ENCODE measurements around the gene MYH9. TPM values are rescaled to one million over a fixed set of nuclear protein-coding genes. Genes with fewer than 3 reads are reported as not detected.
A peak's percentile ranks its signal among the peaks of the same experiment; 100 is the strongest.

The MYH9 gene
- total and polyA plus RNA-seq, 2 donors (not counting 1 experiment from before 2014, with no cell fraction given) = 108 to 554 TPM

DNA sequence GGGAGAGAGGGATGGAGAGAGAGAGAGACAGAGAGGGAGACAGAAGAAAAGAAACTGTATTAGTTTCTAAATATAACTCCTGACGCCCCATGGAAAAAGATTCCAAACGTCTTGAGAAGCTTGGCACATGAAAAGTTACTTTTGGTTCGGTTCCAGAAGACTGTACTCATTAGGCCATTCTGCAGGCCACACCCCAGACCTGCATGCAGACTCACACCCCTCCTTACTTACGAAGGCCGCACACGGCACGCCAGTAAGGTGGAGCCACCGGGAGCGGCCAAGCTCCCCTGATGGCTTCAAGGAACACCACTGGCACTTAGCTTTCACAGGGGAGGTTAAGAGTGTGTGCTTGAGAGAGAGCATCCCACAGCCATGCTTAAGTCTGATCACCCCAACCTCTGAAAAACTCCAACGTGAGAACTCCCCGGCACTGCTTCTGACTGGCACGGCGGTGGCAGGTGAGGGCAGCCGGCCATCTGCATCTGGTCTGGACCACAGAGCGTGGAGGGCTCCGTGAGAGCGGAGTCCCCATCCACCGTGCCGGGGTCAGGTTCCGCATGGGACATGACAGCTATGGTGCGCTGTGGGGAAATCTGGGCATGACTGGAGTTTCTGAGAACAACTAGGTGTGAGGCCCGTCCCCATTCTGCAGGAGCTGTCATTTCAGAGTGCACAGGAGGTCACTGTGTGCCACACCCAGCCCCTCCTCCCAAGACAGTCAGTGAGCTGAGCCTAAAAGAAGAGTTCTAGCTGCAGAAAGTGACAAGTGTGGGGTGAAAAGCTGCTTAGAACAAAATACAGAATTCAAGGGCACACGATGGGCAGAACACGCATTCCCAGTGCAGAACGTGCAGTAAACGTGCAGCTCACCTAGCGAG, 62.4 kb downstream of the MYH9 start:
- H3K79me2 ChIP-seq (ENCODE audit: control insufficient read depth, insufficient read depth, low read length) = peaks cover 99% of the 10 kb centered on the region
- no peak overlapping the region for H3K4me3 ChIP-seq (ENCODE audit: control extremely low read depth in 1 of 5, extremely low read depth in 1 of 5, insufficient read depth in 1 of 5, low read depth in 2 of 5, low read length in 4 of 5)
- H3K27ac Mint-ChIP-seq = peak overlapping the region; percentile 61
- H4K20me1 ChIP-seq (ENCODE audit: control insufficient read depth, insufficient read depth, low read length, poor library complexity, severe bottlenecking) = peaks cover 99% of the 10 kb centered on the region
- H3K9me3 Mint-ChIP-seq (ENCODE audit: insufficient read depth) = no peaks in the 10 kb centered on the region
- H3K4me2 ChIP-seq (replicated peaks; ENCODE audit: low read depth, low read length, poor library complexity, severe bottlenecking) = no peak overlapping the region
- H3K27me3 Mint-ChIP-seq = no peaks in the 10 kb centered on the region
- WGBS (ENCODE audit: insufficient coverage) = 95% methylated on average over 21 of the region's 27 CpGs
- no peaks in the 10 kb centered on the region for H3K27me3 ChIP-seq (replicated peaks in 1 of 4; ENCODE audit: control extremely low read depth in 1 of 4, control insufficient read depth in 3 of 4, insufficient read depth in 4 of 4, low read length in 3 of 4)
- ChIA-PET CTCF (interaction anchor here (0.6 to 4.0 kb wide), 8 partner anchors 10 to 161 kb away, joined by 3 to 37 read pairs (median 4); no protein-coding TSS in a partner anchor), POLR2A (no interaction called here)
- DNase-seq (no peak), ATAC-seq (ENCODE audit: low read depth) (no peak)
- peaks cover 24 to 30% of the 10 kb centered on the region in 2 donors for H3K4me1 ChIP-seq (ENCODE audit: control insufficient read depth in 2 of 2, insufficient read depth in 2 of 2, low read length in 2 of 2)
- H2AFZ ChIP-seq (ENCODE audit: insufficient read depth, low read depth, low read length, poor library complexity, severe bottlenecking) = no peak overlapping the region
- peaks cover 29% of the 10 kb centered on the region for H3K4me1 Mint-ChIP-seq
- H3K9me3 ChIP-seq (ENCODE audit: control extremely low read depth in 1 of 3, control insufficient read depth in 2 of 3, insufficient read depth in 1 of 3, low read length in 2 of 3) = no peaks in the 10 kb centered on the region
- no peak overlapping the region for H3K9ac ChIP-seq (ENCODE audit: low read length)
- TF ChIP-seq, protein P1, sequence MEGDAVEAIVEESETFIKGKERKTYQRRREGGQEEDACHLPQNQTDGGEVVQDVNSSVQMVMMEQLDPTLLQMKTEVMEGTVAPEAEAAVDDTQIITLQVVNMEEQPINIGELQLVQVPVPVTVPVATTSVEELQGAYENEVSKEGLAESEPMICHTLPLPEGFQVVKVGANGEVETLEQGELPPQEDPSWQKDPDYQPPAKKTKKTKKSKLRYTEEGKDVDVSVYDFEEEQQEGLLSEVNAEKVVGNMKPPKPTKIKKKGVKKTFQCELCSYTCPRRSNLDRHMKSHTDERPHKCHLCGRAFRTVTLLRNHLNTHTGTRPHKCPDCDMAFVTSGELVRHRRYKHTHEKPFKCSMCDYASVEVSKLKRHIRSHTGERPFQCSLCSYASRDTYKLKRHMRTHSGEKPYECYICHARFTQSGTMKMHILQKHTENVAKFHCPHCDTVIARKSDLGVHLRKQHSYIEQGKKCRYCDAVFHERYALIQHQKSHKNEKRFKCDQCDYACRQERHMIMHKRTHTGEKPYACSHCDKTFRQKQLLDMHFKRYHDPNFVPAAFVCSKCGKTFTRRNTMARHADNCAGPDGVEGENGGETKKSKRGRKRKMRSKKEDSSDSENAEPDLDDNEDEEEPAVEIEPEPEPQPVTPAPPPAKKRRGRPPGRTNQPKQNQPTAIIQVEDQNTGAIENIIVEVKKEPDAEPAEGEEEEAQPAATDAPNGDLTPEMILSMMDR (IDR thresholded peaks at IDR 0.05) = no peak
- no peak for TF ChIP-seq EZH2 (IDR thresholded peaks at IDR 0.05; ENCODE audit: borderline replicate concordance, insufficient read depth, low read depth, low read length, poor library complexity, severe bottlenecking)
- H3K36me3 ChIP-seq (replicated peaks in 1 of 2; ENCODE audit: control extremely low read depth in 1 of 2, control insufficient read depth in 1 of 2, extremely low read depth in 1 of 2, insufficient read depth in 2 of 2, low read length in 1 of 2) = peaks cover 5 to 94% of the 10 kb centered on the region in 2 experiments
- H3K4me3 Mint-ChIP-seq = no peak overlapping the region
- intact Hi-C loops (cut with micrococcal nuclease) = no loop called here
- no peak overlapping the region for H3K27ac ChIP-seq (ENCODE audit: low read length in 2 of 2)

DNA sequence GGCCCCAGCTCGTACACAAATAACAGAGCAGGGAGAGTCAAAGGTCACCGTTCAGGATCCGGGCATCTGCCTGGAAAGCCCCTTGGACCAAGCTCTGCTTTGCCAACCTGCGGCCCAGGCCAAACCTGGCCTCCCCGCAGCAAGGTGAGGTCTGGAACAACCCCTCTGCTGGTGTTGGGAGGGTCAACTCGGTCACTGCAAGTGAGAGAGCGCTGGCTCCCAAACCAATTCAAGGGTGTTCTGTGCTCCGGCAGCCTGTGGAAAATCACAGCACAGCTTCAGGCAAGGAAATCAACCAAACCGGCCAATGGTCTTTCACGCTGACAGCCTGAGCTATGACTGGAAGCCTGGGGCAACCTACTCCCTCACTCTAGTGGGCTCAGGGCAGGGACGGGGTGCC, 63.4 kb downstream of the MYH9 start:
- H3K27ac Mint-ChIP-seq = peak overlapping the region; percentile 61
- ChIA-PET CTCF (interaction anchor here (0.9 to 1.4 kb wide), 4 partner anchors 23 to 162 kb away, joined by 3 to 5 read pairs (median 4); no protein-coding TSS in a partner anchor), POLR2A (no interaction called here)
- Histone ChIP-seq H3K79me2 (ENCODE audit: control insufficient read depth, insufficient read depth, low read length) (peaks cover 99% of the 10 kb centered on the region), H3K36me3 (replicated peaks in 1 of 2; ENCODE audit: control extremely low read depth in 1 of 2, control insufficient read depth in 1 of 2, extremely low read depth in 1 of 2, insufficient read depth in 2 of 2, low read length in 1 of 2) (peaks cover 2 to 94% of the 10 kb centered on the region in 2 experiments), H3K9ac (ENCODE audit: low read length) (no peak overlapping the region), H3K27ac (ENCODE audit: low read length in 2 of 2) (no peak overlapping the region), H3K27me3 (replicated peaks in 1 of 4; ENCODE audit: control extremely low read depth in 1 of 4, control insufficient read depth in 3 of 4, insufficient read depth in 4 of 4, low read length in 3 of 4) (no peaks in the 10 kb centered on the region), H3K4me3 (ENCODE audit: control extremely low read depth in 1 of 5, extremely low read depth in 1 of 5, insufficient read depth in 1 of 5, low read depth in 2 of 5, low read length in 4 of 5) (no peak overlapping the region), H2AFZ (ENCODE audit: insufficient read depth, low read depth, low read length, poor library complexity, severe bottlenecking) (no peak overlapping the region), H3K4me2 (replicated peaks; ENCODE audit: low read depth, low read length, poor library complexity, severe bottlenecking) (no peak overlapping the region), H4K20me1 (ENCODE audit: control insufficient read depth, insufficient read depth, low read length, poor library complexity, severe bottlenecking) (peaks cover 99% of the 10 kb centered on the region), H3K9me3 (ENCODE audit: control extremely low read depth in 1 of 3, control insufficient read depth in 2 of 3, insufficient read depth in 1 of 3, low read length in 2 of 3) (no peaks in the 10 kb centered on the region), H3K4me1 (ENCODE audit: control insufficient read depth in 2 of 2, insufficient read depth in 2 of 2, low read length in 2 of 2) (peaks cover 15 to 20% of the 10 kb centered on the region in 2 donors)
- H3K9me3 Mint-ChIP-seq (ENCODE audit: insufficient read depth) = no peaks in the 10 kb centered on the region
- WGBS (ENCODE audit: insufficient coverage) = 94% methylated on average over 11 of the region's 11 CpGs
- intact Hi-C loops (cut with micrococcal nuclease) = no loop called here
- no peak for TF ChIP-seq EZH2 (IDR thresholded peaks at IDR 0.05; ENCODE audit: borderline replicate concordance, insufficient read depth, low read depth, low read length, poor library complexity, severe bottlenecking)
- TF ChIP-seq, protein P1 (IDR thresholded peaks at IDR 0.05) = no peak
- H3K4me1 Mint-ChIP-seq = peaks cover 20% of the 10 kb centered on the region
- ATAC-seq (ENCODE audit: low read depth) = no peak
- DNase-seq = no peak
- H3K27me3 Mint-ChIP-seq = no peaks in the 10 kb centered on the region
- H3K4me3 Mint-ChIP-seq = no peak overlapping the region
